Tibial artery (tissue), 4 donors: Measurements from ENCODE around the gene SLC39A2.

Source experiments
- DNase-seq, 2 donors: peaks; one replicate each; pipeline ENCODE4 v3.0.0-alpha.2; 2019
- H3K27ac ChIP-seq, 2 donors: fragments of 200-600 bp; sonication (generic) in 1 of 2; 1 replicate in 1 of 2; 2 replicates in 1 of 2; pipeline ENCODE4 v1.5.1; 2018 to 2019; ENCODE audit warnings: mild to moderate bottlenecking in 1 of 2
- H3K27me3 ChIP-seq, 2 donors: fragments of 200-600 bp; sonication (generic) in 1 of 2; one replicate each; pipeline versions ENCODE4 v1.5.1 to v1.6.0; 2016 to 2019
- H3K36me3 ChIP-seq, 3 donors: fragments of 200-600 bp; sonication (generic) in 2 of 3; one replicate each; pipeline ENCODE4 v1.5.1; 2016 to 2019; ENCODE audit warnings: mild to moderate bottlenecking in 2 of 3
- H3K4me1 ChIP-seq, 4 donors: fragments of 200-600 bp; sonication (generic) in 2 of 4; 1 replicate in 3 of 4; 2 replicates in 1 of 4; pipeline ENCODE4 v1.5.1; 2016 to 2019
- H3K4me3 ChIP-seq, 2 donors: fragments of 200-600 bp; sonication (generic) in 1 of 2; 1 replicate in 1 of 2; 2 replicates in 1 of 2; pipeline ENCODE4 v1.5.1; 2018 to 2019; ENCODE audit warnings: mild to moderate bottlenecking in 2 of 2
- H3K9me3 ChIP-seq, 3 donors: fragments of 200-600 bp; sonication (generic) in 1 of 3; one replicate each; pipeline ENCODE4 v1.5.1; 2016 to 2019
- intact Hi-C: fragments of 100-400 bp; cut with DNase I; formaldehyde crosslinking; loops from one replicate; pipeline ENCODE4 v1.15.0; 2023; ENCODE audit warnings: low total_unique reads
- TF ChIP-seq, protein P1 (sequence below), 2 experiments: fragments of 200-600 bp in 1 of 2; fragments of 450-650 bp in 1 of 2; IDR thresholded peaks; one replicate each; pipeline ENCODE4 v1.5.1; 2017 to 2019; ENCODE audit warnings: antibody characterized with exemption in 2 of 2, mild to moderate bottlenecking in 1 of 2, moderate library complexity in 1 of 2

The SLC39A2 gene

DNA sequence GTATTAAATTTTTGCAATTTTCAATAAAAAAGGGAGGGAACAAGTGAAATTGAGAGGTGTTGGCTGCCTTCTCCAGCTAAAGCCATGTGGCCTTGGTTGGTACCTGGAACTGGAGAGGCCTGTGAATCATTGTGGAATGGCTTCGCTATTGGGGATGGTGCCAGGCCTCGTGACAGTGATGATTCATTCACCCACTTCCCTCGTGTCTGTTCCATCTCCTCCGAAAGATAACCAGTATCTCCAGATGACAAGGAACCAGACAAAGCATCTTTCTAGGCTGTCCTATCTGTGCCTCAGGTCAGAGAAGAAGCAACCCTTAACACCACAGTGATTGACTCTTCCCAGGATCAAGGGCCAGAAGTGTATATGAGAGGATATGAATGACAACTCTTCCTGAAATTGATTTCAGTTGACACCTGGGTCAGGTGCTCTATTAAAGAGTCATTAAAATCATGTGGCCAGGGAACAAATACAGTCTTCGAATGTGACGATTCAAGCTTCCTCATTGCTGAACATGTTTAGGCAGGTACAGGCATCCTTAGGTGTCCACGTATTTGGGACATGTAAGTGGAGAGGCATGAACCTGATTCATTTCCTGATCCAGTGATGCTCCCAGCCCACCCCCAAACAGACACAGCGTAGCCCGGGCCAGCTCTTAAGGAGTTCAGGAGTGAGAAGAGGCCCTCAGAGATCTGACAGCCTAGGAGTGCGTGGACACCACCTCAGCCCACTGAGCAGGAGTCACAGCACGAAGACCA, 42.8 kb downstream of the SLC39A2 start, which contains the start of gene RNASE7:
TSS of gene RNASE7 (plus strand) at position 687 of the 758 bp plus-strand sequence. CDS start 631 bp downstream, outside the sequence.
- no peak within 1 kb of the TSS for H3K27ac ChIP-seq
- no peak within 1 kb of the TSS for H3K4me3 ChIP-seq
- H3K36me3 ChIP-seq, result no peaks in the 10 kb centered on the region
- H3K27me3 ChIP-seq, result peaks cover 0 to 8% of the 10 kb centered on the region in 2 donors
- intact Hi-C loops, result loop anchor here (2.0 kb wide), 1 partner anchor 27 kb away; no protein-coding TSS in a partner anchor
- no peaks in the 10 kb centered on the region for H3K9me3 ChIP-seq
- TF ChIP-seq, protein P1, sequence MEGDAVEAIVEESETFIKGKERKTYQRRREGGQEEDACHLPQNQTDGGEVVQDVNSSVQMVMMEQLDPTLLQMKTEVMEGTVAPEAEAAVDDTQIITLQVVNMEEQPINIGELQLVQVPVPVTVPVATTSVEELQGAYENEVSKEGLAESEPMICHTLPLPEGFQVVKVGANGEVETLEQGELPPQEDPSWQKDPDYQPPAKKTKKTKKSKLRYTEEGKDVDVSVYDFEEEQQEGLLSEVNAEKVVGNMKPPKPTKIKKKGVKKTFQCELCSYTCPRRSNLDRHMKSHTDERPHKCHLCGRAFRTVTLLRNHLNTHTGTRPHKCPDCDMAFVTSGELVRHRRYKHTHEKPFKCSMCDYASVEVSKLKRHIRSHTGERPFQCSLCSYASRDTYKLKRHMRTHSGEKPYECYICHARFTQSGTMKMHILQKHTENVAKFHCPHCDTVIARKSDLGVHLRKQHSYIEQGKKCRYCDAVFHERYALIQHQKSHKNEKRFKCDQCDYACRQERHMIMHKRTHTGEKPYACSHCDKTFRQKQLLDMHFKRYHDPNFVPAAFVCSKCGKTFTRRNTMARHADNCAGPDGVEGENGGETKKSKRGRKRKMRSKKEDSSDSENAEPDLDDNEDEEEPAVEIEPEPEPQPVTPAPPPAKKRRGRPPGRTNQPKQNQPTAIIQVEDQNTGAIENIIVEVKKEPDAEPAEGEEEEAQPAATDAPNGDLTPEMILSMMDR (IDR thresholded peaks at IDR 0.05), result no peak
- H3K4me1 ChIP-seq, result peaks cover 0 to 25% (median 19%) of the 10 kb centered on the region in 4 donors
- DNase-seq, result no peak

DNA sequence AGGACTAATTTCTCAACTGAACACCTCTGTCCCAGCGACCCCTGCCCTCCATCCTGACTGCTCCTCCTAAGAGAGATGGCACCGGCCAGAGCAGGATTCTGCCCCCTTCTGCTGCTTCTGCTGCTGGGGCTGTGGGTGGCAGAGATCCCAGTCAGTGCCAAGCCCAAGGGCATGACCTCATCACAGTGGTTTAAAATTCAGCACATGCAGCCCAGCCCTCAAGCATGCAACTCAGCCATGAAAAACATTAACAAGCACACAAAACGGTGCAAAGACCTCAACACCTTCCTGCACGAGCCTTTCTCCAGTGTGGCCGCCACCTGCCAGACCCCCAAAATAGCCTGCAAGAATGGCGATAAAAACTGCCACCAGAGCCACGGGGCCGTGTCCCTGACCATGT, 43.8 kb downstream of the SLC39A2 start:
- Histone ChIP-seq H3K9me3 (no peaks in the 10 kb centered on the region), H3K27me3 (peaks cover 0 to 8% of the 10 kb centered on the region in 2 donors), H3K27ac (no peak overlapping the region), H3K4me1 (peaks cover 0 to 25% (median 19%) of the 10 kb centered on the region in 4 donors), H3K36me3 (no peaks in the 10 kb centered on the region), H3K4me3 (no peak overlapping the region)
- intact Hi-C loops, result no loop called here
- TF ChIP-seq, protein P1 (IDR thresholded peaks at IDR 0.05), result no peak
- no peak for DNase-seq

DNA sequence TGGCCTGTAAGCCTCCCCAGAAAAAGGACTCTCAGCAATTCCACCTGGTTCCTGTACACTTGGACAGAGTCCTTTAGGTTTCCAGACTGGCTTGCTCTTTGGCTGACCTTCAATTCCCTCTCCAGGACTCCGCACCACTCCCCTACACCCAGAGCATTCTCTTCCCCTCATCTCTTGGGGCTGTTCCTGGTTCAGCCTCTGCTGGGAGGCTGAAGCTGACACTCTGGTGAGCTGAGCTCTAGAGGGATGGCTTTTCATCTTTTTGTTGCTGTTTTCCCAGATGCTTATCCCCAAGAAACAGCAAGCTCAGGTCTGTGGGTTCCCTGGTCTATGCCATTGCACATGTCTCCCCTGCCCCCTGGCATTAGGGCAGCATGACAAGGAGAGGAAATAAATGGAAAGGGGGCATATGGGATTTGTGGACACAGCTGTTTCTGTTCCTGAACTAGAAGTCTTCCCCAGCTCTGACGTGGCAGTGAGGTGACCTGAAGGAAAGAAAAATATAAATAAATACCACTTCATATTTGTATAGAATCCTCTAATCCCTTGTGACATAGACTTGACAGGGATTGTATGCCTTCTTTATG, 44.4 kb downstream of the SLC39A2 start:
- H3K4me1 ChIP-seq, result peaks cover 0 to 20% (median 15%) of the 10 kb centered on the region in 4 donors
- no peaks in the 10 kb centered on the region for H3K9me3 ChIP-seq
- TF ChIP-seq, protein P1 (IDR thresholded peaks at IDR 0.05), result no peak
- no peak overlapping the region for H3K4me3 ChIP-seq
- intact Hi-C loops, result no loop called here
- DNase-seq, result no peak
- no peak overlapping the region for H3K27ac ChIP-seq
- H3K27me3 ChIP-seq, result peaks cover 0 to 8% of the 10 kb centered on the region in 2 donors
- no peaks in the 10 kb centered on the region for H3K36me3 ChIP-seq

DNA sequence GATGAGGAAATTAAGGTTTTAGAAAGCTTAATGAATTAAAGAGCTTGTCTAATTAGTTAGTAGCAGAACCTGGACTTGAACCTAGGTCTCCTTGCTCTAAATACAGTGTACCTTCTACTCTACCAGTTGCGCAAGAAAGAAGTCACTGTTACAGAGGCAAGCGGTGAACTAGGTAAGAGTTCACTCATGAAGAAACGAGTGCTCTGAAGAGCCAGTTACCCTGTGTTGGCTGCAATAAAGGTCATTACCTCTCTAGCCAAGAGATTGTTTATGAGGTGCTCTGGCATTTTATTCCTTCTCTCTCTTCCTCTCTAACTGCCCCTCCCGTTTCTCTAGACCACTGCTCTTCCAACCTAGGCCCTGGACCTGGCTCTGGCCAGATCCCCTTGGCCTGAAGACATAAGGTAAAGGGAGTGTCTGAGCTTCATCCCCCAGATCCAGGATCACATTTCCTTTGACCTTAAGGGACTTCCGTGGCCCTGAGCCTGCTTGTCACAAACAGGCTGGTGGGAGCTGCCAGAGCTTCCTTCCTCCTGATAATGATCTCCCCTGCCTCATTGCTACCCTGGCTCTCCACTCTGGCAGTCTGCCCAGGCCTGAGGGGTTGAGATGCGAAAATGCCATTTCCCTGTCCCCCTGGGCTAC, 45.0 kb downstream of the SLC39A2 start:
- no peaks in the 10 kb centered on the region for H3K36me3 ChIP-seq
- no peaks in the 10 kb centered on the region for H3K9me3 ChIP-seq
- DNase-seq, result no peak
- no peak overlapping the region for H3K27ac ChIP-seq
- intact Hi-C loops, result no loop called here
- peaks cover 0 to 8% of the 10 kb centered on the region in 2 donors for H3K27me3 ChIP-seq
- no peak overlapping the region for H3K4me3 ChIP-seq
- TF ChIP-seq, protein P1 (IDR thresholded peaks at IDR 0.05), result no peak
- H3K4me1 ChIP-seq, result peaks cover 0 to 15% (median 9%) of the 10 kb centered on the region in 4 donors

DNA sequence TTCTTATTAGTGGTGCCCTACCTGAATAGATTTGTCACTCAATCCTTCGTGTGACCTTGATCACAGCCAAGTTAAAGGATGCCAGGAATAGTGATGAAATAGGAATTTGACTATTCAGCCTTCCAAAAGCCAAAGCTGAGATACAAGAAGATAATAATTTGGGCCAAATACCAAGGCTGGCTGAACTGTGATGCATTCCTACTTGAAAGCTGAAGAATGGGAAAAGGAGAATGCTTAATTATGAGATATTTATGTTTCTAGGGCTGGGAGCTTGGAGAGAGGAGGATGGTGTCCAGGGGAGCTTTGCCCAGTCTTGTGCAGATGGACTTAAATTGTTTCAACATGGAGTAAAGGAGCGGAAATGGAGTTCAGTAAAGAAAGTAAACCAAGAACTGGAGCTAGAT, 48.3 kb downstream of the SLC39A2 start:
- peaks cover 0 to 8% of the 10 kb centered on the region in 2 donors for H3K27me3 ChIP-seq
- DNase-seq, result no peak
- H3K36me3 ChIP-seq, result no peaks in the 10 kb centered on the region
- H3K4me1 ChIP-seq, result peaks cover 0 to 5% (median 0%) of the 10 kb centered on the region in 4 donors
- no peak overlapping the region for H3K4me3 ChIP-seq
- TF ChIP-seq, protein P1 (IDR thresholded peaks at IDR 0.05), result no peak
- no peak overlapping the region for H3K27ac ChIP-seq
- intact Hi-C loops, result no loop called here
- no peaks in the 10 kb centered on the region for H3K9me3 ChIP-seq
